Measurements from ENCODE around the gene RPUSD1.

DNA sequence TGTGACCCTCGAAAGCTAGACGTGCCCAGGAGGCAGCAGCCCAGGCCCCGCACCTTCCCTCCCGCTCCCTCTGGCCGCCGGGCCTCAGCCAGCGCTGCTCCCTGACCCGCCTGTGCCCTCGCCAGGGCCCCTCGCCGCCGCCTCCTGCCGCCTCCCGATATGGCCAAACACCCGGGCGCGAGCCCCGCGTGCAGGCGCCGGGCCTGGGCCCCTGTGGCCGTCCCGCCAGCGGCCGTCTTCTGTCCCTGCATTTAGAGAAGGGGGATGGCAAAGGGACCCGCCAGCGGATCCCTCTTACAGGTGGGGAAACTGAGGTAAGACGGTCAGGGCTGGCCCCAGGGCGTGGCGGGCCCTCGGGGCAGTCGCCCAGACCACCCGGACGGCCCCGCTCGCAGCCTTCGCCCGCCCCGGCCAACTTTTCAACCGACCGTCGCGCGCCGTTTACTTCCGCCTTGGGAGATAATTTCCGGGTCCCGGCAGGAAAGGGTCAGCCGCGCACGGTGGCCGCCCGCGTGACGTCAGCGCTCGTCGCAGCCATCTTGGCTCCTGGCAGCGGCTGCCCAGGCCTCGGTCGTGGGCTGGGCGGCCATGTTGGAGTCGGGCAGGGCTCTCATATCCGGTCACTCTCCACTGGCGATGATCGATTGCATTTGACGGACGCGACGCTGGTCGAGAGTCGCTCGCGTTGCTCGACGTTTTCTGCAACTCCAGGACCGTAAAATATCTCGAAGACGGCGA is 19.3 kb upstream of the RPUSD1 start:
- no peak for TF ChIP-seq EZH2phosphoT487 (conservative IDR thresholded peaks at IDR 0.05; ENCODE audit: low read length)
- TF ChIP-seq, protein P1, sequence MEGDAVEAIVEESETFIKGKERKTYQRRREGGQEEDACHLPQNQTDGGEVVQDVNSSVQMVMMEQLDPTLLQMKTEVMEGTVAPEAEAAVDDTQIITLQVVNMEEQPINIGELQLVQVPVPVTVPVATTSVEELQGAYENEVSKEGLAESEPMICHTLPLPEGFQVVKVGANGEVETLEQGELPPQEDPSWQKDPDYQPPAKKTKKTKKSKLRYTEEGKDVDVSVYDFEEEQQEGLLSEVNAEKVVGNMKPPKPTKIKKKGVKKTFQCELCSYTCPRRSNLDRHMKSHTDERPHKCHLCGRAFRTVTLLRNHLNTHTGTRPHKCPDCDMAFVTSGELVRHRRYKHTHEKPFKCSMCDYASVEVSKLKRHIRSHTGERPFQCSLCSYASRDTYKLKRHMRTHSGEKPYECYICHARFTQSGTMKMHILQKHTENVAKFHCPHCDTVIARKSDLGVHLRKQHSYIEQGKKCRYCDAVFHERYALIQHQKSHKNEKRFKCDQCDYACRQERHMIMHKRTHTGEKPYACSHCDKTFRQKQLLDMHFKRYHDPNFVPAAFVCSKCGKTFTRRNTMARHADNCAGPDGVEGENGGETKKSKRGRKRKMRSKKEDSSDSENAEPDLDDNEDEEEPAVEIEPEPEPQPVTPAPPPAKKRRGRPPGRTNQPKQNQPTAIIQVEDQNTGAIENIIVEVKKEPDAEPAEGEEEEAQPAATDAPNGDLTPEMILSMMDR (IDR thresholded peaks at IDR 0.05; ENCODE audit: insufficient read depth, low read length, poor library complexity, severe bottlenecking): no peak
